Body of pancreas (tissue), 4 donors: ENCODE measurements around the gene DIAPH1. TPM values are rescaled to one million over a fixed set of nuclear protein-coding genes. Genes with fewer than 3 reads are reported as not detected.

ENCODE experiments used
- ATAC-seq: fragments of 150-250 bp; one replicate; pipeline ENCODE4 v1.9.1; 2016
- DNase-seq, 4 donors: peaks; one replicate each; pipeline ENCODE4 v3.0.0-alpha.2; 2019
- H3K27ac ChIP-seq, 4 donors: fragments of 200-600 bp; sonication (generic); 1 replicate in 3 of 4; 2 replicates in 1 of 4; pipeline versions ENCODE4 v1.5.1 to v1.6.1; 2016 to 2019; ENCODE audit warnings: mild to moderate bottlenecking in 1 of 4, mixed read lengths in 1 of 4, moderate library complexity in 1 of 4
- H3K27me3 ChIP-seq, 2 donors: fragments of 200-600 bp; sonication (generic); one replicate each; pipeline ENCODE4 v1.6.0; 2016; ENCODE audit warnings: mild to moderate bottlenecking in 1 of 2
- H3K36me3 ChIP-seq, 2 donors: fragments of 200-600 bp; sonication (generic); replicated peaks in 1 of 2; 2 replicates each; pipeline ENCODE4 v1.5.1; 2016; ENCODE audit warnings: low read depth in 2 of 2; ENCODE audit not compliant: insufficient read depth in 1 of 2
- H3K4me1 ChIP-seq: fragments of 200-600 bp; sonication (generic); one replicate; pipeline ENCODE4 v1.6.0; 2016
- H3K4me3 ChIP-seq, 2 donors: fragments of 200-600 bp; sonication (generic); 1 replicate in 1 of 2; 2 replicates in 1 of 2; pipeline ENCODE4 v1.5.1; 2016 to 2019
- H3K9me3 ChIP-seq, 3 donors: fragments of 200-600 bp; sonication (generic); 1 replicate in 2 of 3; 2 replicates in 1 of 3; pipeline ENCODE4 v1.5.1; 2016
- CTCF ChIP-seq, 7 experiments: fragments of 450-650 bp in 4 of 7; fragments of 200-600 bp in 3 of 7; sonication (generic) in 3 of 7; IDR thresholded peaks; one replicate each; pipeline ENCODE4 v1.5.1; 2016 to 2019; ENCODE audit warnings: antibody characterized with exemption in 7 of 7
- POLR2A ChIP-seq, 3 donors: fragments of 450-650 bp; IDR thresholded peaks; one replicate each; pipeline ENCODE4 v1.6.1; 2016; ENCODE audit warnings: antibody characterized with exemption in 3 of 3, mild to moderate bottlenecking in 2 of 3
- WGBS, 2 donors: methylation state at CpG; one replicate each; pipeline ENCODE4 v1.1.5; 2017; 5-methylcytosine and 5-hydroxymethylcytosine counted together
- intact Hi-C: fragments of 100-400 bp; cut with DNase I; formaldehyde crosslinking; loops from one replicate; pipeline ENCODE4 v1.15.1; 2023
- total RNA-seq, 2 donors: library from RNA; depleted of rRNA; stranded (reverse); fragments of >200 nt; gene quantifications; one replicate each; pipeline ENCODE4 v1.1.0, GENCODE V29; 2016

The DIAPH1 gene
- total RNA-seq, 2 donors from 2014 or later, result 28.3 to 47.0 TPM

- TF ChIP-seq CTCF (IDR thresholded peaks at IDR 0.05) (no peak), POLR2A (IDR thresholded peaks at IDR 0.05) (no peak)
Measured at GRCh38 chr5:141635646-141636045, 16.8 kb upstream of the DIAPH1 start.

GRCh38 chr5:141634720-141635119 is 15.9 kb upstream of the DIAPH1 start:
- H3K4me1 ChIP-seq, result peaks cover 41% of the 10 kb centered on the region
- H3K4me3 ChIP-seq, result no peak overlapping the region
- H3K36me3 ChIP-seq, result no peaks in the 10 kb centered on the region
- 84 to 96% methylated on average over 6 of the region's 6 CpGs for WGBS, 2 donors
- no peaks in the 10 kb centered on the region for H3K27me3 ChIP-seq
- ATAC-seq (no peak), DNase-seq (no peak)
- H3K27ac ChIP-seq, result no peak overlapping the region
- no peak for TF ChIP-seq POLR2A (IDR thresholded peaks at IDR 0.05)
- TF ChIP-seq CTCF (IDR thresholded peaks at IDR 0.05), result no peak
- no peaks in the 10 kb centered on the region for H3K9me3 ChIP-seq
- intact Hi-C loops, result no loop called here

More at GRCh38 chr5:141635646-141636045, 16.8 kb upstream of the DIAPH1 start:
- H3K27me3 ChIP-seq, result no peaks in the 10 kb centered on the region
- peaks cover 34% of the 10 kb centered on the region for H3K4me1 ChIP-seq
- H3K4me3 ChIP-seq, result no peak overlapping the region
- H3K9me3 ChIP-seq, result no peaks in the 10 kb centered on the region
- intact Hi-C loops, result no loop called here
- WGBS, 2 donors, result 50 to 52% methylated on average over 7 of the region's 7 CpGs
- ATAC-seq (no peak), DNase-seq (no peak)
- H3K36me3 ChIP-seq, result no peaks in the 10 kb centered on the region
- H3K27ac ChIP-seq, result no peak overlapping the region

GRCh38 chr5:141633871-141634561 is 15.2 kb upstream of the DIAPH1 start:
- H3K9me3 ChIP-seq, result no peaks in the 10 kb centered on the region
- no peak for DNase-seq
- 75 to 79% methylated on average over 5 of the region's 5 CpGs for WGBS, 2 donors
- no peak overlapping the region for H3K4me3 ChIP-seq
- no peaks in the 10 kb centered on the region for H3K27me3 ChIP-seq
- no peak for ATAC-seq
- intact Hi-C loops, result no loop called here
- H3K36me3 ChIP-seq, result no peaks in the 10 kb centered on the region
- H3K4me1 ChIP-seq, result peaks cover 41% of the 10 kb centered on the region
- H3K27ac ChIP-seq, result no peak overlapping the region
- TF ChIP-seq CTCF (IDR thresholded peaks at IDR 0.05), result no peak
- no peak for TF ChIP-seq POLR2A (IDR thresholded peaks at IDR 0.05)

GRCh38 chr5:141632650-141633049 is 13.8 kb upstream of the DIAPH1 start:
- Histone ChIP-seq H3K9me3 (no peaks in the 10 kb centered on the region), H3K27me3 (no peaks in the 10 kb centered on the region), H3K36me3 (no peaks in the 10 kb centered on the region), H3K4me1 (peaks cover 34% of the 10 kb centered on the region), H3K4me3 (no peak overlapping the region), H3K27ac (no peak overlapping the region)
- WGBS, 2 donors, result 70 to 80% methylated on average over 2 of the region's 2 CpGs
- ATAC-seq (no peak), DNase-seq (no peak)
- intact Hi-C loops, result no loop called here
- no peak for TF ChIP-seq CTCF (IDR thresholded peaks at IDR 0.05)
- TF ChIP-seq POLR2A (IDR thresholded peaks at IDR 0.05), result no peak

- peaks cover 23% of the 10 kb centered on the region for H3K4me1 ChIP-seq
- H3K36me3 ChIP-seq, result peaks cover 0 to 3% of the 10 kb centered on the region in 2 donors
- H3K27me3 ChIP-seq, result no peaks in the 10 kb centered on the region
- no peak overlapping the region for H3K27ac ChIP-seq
- 81 to 84% methylated on average over 5 of the region's 5 CpGs for WGBS, 2 donors
- intact Hi-C loops, result no loop called here
- no peak for DNase-seq
- ATAC-seq, result no peak
- no peaks in the 10 kb centered on the region for H3K9me3 ChIP-seq
- no peak for TF ChIP-seq POLR2A (IDR thresholded peaks at IDR 0.05)
- no peak for TF ChIP-seq CTCF (IDR thresholded peaks at IDR 0.05)
- H3K4me3 ChIP-seq, result no peak overlapping the region
Measured at GRCh38 chr5:141630570-141631140, 11.9 kb upstream of the DIAPH1 start.
